CD4-positive, alpha-beta T cell (primary cell): Measurements from ENCODE around the gene SFT2D1. TPM values are rescaled to one million over a fixed set of nuclear protein-coding genes. Genes with fewer than 3 reads are reported as not detected.
A peak's percentile ranks its signal among the peaks of the same experiment; 100 is the strongest.
"Not testable (repeated sequence)": the region's sequence is repeated elsewhere in the genome, so short reads cannot be mapped to it uniquely, and the experiment has no call there.

Source experiments
- ATAC-seq: fragments of 200-7000 bp; cut with Tn5 transposase; one replicate; pipeline ENCODE4 v1.10.0; 2022; ENCODE audit warnings: mild to moderate bottlenecking; ENCODE audit not compliant: poor library complexity
- CTCF ChIA-PET: fragments of 350-600 bp; sonication (Branson Sonifier 250); formaldehyde crosslinking; loops from one replicate; lab custom pipeline; 2021; ENCODE audit warnings: antibody characterized with exemption, inconsistent platforms; lab: Charles Lee
- POLR2A ChIA-PET: fragments of 350-600 bp; sonication (Branson Sonifier 250); formaldehyde crosslinking; loops from one replicate; lab custom pipeline; 2021; ENCODE audit warnings: antibody characterized with exemption, inconsistent platforms; lab: Charles Lee
- DNase-seq, 14 experiments: peaks; one replicate each; pipeline ENCODE4 v3.0.0-alpha.2; 2013 to 2020; ENCODE audit warnings: mixed read lengths in 2 of 14
- H3K27ac ChIP-seq, 2 donors: one replicate each; pipeline versions ENCODE4 v1.5.1 to v1.7.0; 2013; ENCODE audit warnings: low read length in 2 of 2, low read depth in 1 of 2, mild to moderate bottlenecking in 1 of 2
- H3K27me3 ChIP-seq, 2 experiments: 1 replicate in 1 of 2; 2 replicates in 1 of 2; pipeline versions ENCODE4 v1.6.1 to v1.7.0; 2013; ENCODE audit warnings: low read length in 2 of 2, control low read depth in 1 of 2, mild to moderate bottlenecking in 1 of 2, moderate library complexity in 1 of 2; ENCODE audit not compliant: insufficient read depth in 2 of 2, control insufficient read depth in 1 of 2
- H3K36me3 ChIP-seq: one replicate; pipeline ENCODE4 v1.6.1; 2013; ENCODE audit warnings: low read length, control low read depth; ENCODE audit not compliant: insufficient read depth
- H3K4me1 ChIP-seq: one replicate; pipeline ENCODE4 v1.6.1; 2013; ENCODE audit warnings: low read length, control low read depth; ENCODE audit not compliant: insufficient read depth
- H3K4me3 ChIP-seq: one replicate; pipeline ENCODE4 v1.5.1; 2013; ENCODE audit warnings: mild to moderate bottlenecking, low read length, moderate library complexity
- H3K9me3 ChIP-seq, 2 experiments: 1 replicate in 1 of 2; 2 replicates in 1 of 2; pipeline versions ENCODE4 v1.6.1 to v1.7.0; 2013; ENCODE audit warnings: low read length in 2 of 2, mild to moderate bottlenecking in 2 of 2, control low read depth in 1 of 2, moderate library complexity in 1 of 2; ENCODE audit not compliant: control insufficient read depth in 1 of 2, insufficient read depth in 1 of 2
- H3K27ac Mint-ChIP-seq: one replicate; pipeline ENCODE4 v1.8.0; 2020; ENCODE audit warnings: mixed read lengths
- H3K27me3 Mint-ChIP-seq: one replicate; pipeline ENCODE4 v1.8.0; 2021; ENCODE audit warnings: mixed read lengths
- H3K36me3 Mint-ChIP-seq: one replicate; pipeline ENCODE4 v1.8.0; 2021; ENCODE audit warnings: low read depth, mixed read lengths
- H3K4me1 Mint-ChIP-seq: one replicate; pipeline ENCODE4 v1.8.0; 2021; ENCODE audit warnings: low read depth, mixed read lengths
- H3K4me3 Mint-ChIP-seq: one replicate; pipeline ENCODE4 v1.8.0; 2020; ENCODE audit warnings: mild to moderate bottlenecking, mixed read lengths
- H3K9me3 Mint-ChIP-seq: one replicate; pipeline ENCODE4 v1.8.0; 2020; ENCODE audit warnings: mixed read lengths
- intact Hi-C, 2 experiments: fragments of 100-400 bp; cut with DNase I in 1 of 2; cut with micrococcal nuclease in 1 of 2; formaldehyde crosslinking; loops; one replicate each; pipeline versions ENCODE4 v1.15.1 to v1.9.0; 2023 to 2025; cut with DNase I, micrococcal nuclease
- total RNA-seq, 174 experiments: library from RNA in 2 of 174; stranded (reverse) in 2 of 174; gene quantifications; one replicate each; pipeline ENCODE4 v1.2.3 and lab custom pipeline; 2021 to 2026
- TF ChIP-seq, protein P1 (sequence below): fragments of 200-600 bp; IDR thresholded peaks from one replicate; pipeline ENCODE4 v1.8.0; 2022; ENCODE audit warnings: antibody characterized with exemption, mild to moderate bottlenecking

Gene SFT2D1
- total RNA-seq, 2 experiments from 2014 or later, result 10.4 to 12.5 TPM

DNA sequence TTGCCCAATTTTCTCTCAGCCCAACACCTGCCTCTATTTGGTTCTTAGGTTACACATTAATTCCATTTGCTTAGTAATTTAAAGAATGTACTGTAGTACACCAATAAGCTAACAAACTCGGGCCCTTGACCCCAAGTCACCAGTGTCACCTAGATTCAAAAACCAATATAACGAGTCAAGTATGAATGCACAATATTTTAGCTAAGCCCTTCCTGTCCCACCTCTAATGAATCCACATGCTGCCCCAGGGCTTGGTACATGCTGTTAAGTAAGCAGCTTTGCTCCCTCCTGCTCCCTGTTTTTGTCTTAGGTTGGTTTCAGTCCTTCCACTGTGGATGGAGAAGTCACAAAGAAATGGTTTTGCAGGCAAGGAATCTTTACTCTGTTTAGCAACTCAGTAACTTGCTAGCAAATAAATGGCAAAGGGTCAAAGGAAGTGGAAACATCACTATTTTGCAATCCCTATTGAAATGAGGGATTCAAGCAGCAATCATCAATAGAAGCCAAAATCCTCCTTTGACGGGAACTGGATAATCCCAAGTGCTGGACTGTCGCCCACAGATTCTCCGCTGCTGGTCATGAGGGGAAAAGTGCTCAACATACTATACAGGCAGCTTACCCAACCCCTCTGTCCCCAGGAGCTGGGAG lies 45.4 kb upstream of the SFT2D1 start:
- no peak for DNase-seq
- Histone ChIP-seq H3K4me3 (no peak overlapping the region), H3K9me3 (no peaks in the 10 kb centered on the region), H3K27me3 (no peaks in the 10 kb centered on the region), H3K36me3 (no peaks in the 10 kb centered on the region), H3K4me1 (peaks cover 11% of the 10 kb centered on the region), H3K27ac (no peak overlapping the region)
- Mint-ChIP-seq H3K27me3 (no peaks in the 10 kb centered on the region), H3K4me3 (peak overlapping the region; percentile 68), H3K9me3 (no peaks in the 10 kb centered on the region), H3K36me3 (no peaks in the 10 kb centered on the region), H3K4me1 (peaks cover 5% of the 10 kb centered on the region), H3K27ac (no peak overlapping the region)
- no peak for ATAC-seq
- ChIA-PET POLR2A (no interaction called here), CTCF (no interaction called here)
- intact Hi-C loops, result no loop called here
- TF ChIP-seq, protein P1, sequence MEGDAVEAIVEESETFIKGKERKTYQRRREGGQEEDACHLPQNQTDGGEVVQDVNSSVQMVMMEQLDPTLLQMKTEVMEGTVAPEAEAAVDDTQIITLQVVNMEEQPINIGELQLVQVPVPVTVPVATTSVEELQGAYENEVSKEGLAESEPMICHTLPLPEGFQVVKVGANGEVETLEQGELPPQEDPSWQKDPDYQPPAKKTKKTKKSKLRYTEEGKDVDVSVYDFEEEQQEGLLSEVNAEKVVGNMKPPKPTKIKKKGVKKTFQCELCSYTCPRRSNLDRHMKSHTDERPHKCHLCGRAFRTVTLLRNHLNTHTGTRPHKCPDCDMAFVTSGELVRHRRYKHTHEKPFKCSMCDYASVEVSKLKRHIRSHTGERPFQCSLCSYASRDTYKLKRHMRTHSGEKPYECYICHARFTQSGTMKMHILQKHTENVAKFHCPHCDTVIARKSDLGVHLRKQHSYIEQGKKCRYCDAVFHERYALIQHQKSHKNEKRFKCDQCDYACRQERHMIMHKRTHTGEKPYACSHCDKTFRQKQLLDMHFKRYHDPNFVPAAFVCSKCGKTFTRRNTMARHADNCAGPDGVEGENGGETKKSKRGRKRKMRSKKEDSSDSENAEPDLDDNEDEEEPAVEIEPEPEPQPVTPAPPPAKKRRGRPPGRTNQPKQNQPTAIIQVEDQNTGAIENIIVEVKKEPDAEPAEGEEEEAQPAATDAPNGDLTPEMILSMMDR, result no peak

DNA sequence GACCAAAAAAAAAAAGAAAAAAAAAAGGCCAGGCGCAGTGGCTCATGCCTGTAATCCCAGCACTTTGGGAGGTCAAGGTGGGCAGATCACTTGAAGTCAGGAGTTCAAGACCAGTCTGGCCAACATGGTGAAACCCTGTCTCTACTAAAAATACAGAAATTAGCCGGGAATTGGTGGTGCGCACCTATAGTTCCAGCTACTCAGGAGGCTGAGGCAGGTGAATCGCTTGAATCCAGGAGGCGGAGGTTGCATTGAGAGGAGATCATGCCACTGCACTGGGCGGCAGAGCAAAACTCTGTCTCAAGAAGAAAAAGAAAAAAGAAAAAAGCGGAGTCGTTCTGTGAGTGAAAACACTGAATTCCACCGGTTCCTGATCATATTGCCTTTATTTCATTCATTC lies 44.8 kb upstream of the SFT2D1 start:
- H3K9me3 ChIP-seq, H3K4me3 ChIP-seq, H3K27ac ChIP-seq, DNase-seq, intact Hi-C loops, H3K27me3 Mint-ChIP-seq, H3K27ac Mint-ChIP-seq, H3K9me3 Mint-ChIP-seq, H3K36me3 ChIP-seq, ATAC-seq, POLR2A ChIA-PET, H3K4me1 Mint-ChIP-seq, H3K36me3 Mint-ChIP-seq, CTCF ChIA-PET, H3K4me3 Mint-ChIP-seq, H3K27me3 ChIP-seq: not testable (repeated sequence)
- H3K4me1 ChIP-seq, result peaks cover 13% of the 10 kb centered on the region

DNA sequence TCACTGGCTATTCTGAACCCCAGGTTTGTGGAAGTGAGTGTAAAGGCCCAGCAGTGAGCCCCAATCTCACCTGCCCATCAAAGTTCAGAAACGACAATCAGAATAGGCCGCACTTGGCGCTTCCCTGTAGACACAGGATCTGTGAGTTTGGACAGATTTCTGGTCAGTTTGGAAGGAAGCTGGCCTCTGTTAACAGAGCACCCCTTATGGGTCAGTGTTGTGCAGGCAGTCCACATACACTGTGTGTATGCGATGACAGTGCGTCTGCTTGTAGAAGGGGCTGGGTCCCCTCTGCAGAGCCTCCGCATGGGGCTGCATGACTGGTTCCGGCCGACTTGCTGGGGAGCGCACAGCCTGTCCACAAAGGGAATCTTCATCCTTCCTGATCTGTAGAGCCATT lies 43.8 kb upstream of the SFT2D1 start:
- Mint-ChIP-seq H3K9me3 (no peaks in the 10 kb centered on the region), H3K36me3 (peaks cover 8% of the 10 kb centered on the region), H3K4me3 (no peak overlapping the region), H3K4me1 (peaks cover 13% of the 10 kb centered on the region), H3K27me3 (no peaks in the 10 kb centered on the region), H3K27ac (no peak overlapping the region)
- DNase-seq, result no peak
- POLR2A ChIA-PET, result no interaction called here
- H3K27ac ChIP-seq, result no peak overlapping the region
- H3K27me3 ChIP-seq, result no peaks in the 10 kb centered on the region
- H3K4me3 ChIP-seq, result no peak overlapping the region
- no peaks in the 10 kb centered on the region for H3K36me3 ChIP-seq
- intact Hi-C loops, result no loop called here
- no peaks in the 10 kb centered on the region for H3K9me3 ChIP-seq
- TF ChIP-seq, protein P1, result no peak
- no peak for ATAC-seq
- CTCF ChIA-PET, result no interaction called here
- peaks cover 16% of the 10 kb centered on the region for H3K4me1 ChIP-seq

DNA sequence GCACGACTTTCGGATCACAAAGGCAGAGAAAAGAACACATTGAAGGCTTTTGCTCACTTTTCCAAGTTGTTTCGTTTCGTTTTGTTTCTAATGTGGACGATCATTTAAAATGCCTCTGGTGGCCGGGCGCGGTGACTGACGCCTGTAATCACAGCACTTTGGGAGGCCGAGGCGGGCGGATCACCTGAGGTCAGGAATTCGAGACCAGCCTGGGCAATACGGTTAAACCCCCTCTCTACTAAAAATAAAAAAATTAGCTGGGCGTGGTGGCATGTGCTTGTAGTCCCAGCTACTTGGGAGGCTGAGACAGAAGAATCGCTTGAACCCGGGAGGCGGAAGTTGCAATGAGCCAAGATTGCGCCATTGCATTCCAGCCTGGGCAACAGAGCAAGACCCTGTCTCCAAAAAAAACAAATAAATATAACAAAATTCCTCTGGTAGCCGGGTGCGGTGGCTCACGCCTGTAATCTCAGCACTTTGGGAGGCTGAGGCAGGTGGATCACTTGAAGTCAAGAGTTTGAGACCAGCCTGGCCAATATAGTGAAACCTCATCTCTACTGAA lies 41.5 kb upstream of the SFT2D1 start:
- peak overlapping the region; percentile 72 to 73 for H3K27ac ChIP-seq
- ChIA-PET CTCF (interaction anchor here (0.8 kb wide), 1 partner anchor 70 kb away, joined by 3 read pairs; no protein-coding TSS in a partner anchor), POLR2A (interaction anchor here (0.9 to 1.6 kb wide), 2 partner anchors 28 to 42 kb away, joined by 3 to 4 read pairs; partner anchors contain the start of gene SFT2D1)
- H3K9me3 Mint-ChIP-seq, H3K36me3 Mint-ChIP-seq, H3K27me3 ChIP-seq, H3K27me3 Mint-ChIP-seq, H3K36me3 ChIP-seq, H3K9me3 ChIP-seq, ATAC-seq: not testable (repeated sequence)
- Mint-ChIP-seq H3K4me1 (peaks cover 14% of the 10 kb centered on the region), H3K4me3 (peak overlapping the region; percentile 95), H3K27ac (peak overlapping the region; percentile 94)
- peak in 8 of 14 experiments; percentile 9 to 42 (median 24) for DNase-seq
- intact Hi-C loops, result loop anchor here (1.0 to 5.0 kb wide), 7 partner anchors 33 to 613 kb away; partner anchors contain the start of genes RPS6KA2 (in 2 of the 2), CEP43 (in 1 of the 2) and SFT2D1 (in 1 of the 2)
- H3K4me3 ChIP-seq, result peak overlapping the region; percentile 66
- peaks cover 16% of the 10 kb centered on the region for H3K4me1 ChIP-seq
